ENCODE data around the gene LRP11. TPM values are rescaled to one million over a fixed set of nuclear protein-coding genes. Genes with fewer than 3 reads are reported as not detected.

The LRP11 gene
- total RNA-seq, 1 experiment from 2014 or later, result 14.8 TPM

GRCh38 chr6:149876241-149876933 is 12.2 kb upstream of the LRP11 start:
- Histone ChIP-seq H4K91ac (ENCODE audit: insufficient read length, low read depth, low read length) (no peak overlapping the region), H3K23me2 (ENCODE audit: insufficient read length, low read depth, low read length, poor library complexity, severe bottlenecking) (no peaks in the 10 kb centered on the region), H3K56ac (ENCODE audit: insufficient read length, low read depth, low read length) (no peak overlapping the region), H2BK15ac (ENCODE audit: low read depth, low read length) (no peak overlapping the region), H3K18ac (ENCODE audit: insufficient read length, low read depth, low read length) (no peak overlapping the region), H3K4me1 (ENCODE audit: insufficient read depth, low read length) (no peaks in the 10 kb centered on the region), H3K9me3 (ENCODE audit: control insufficient read depth, low read depth, low read length) (no peaks in the 10 kb centered on the region), H2BK5ac (ENCODE audit: insufficient read length, low read length) (no peak overlapping the region), H3K27me3 (ENCODE audit: insufficient read depth, low read length) (no peaks in the 10 kb centered on the region), H2BK20ac (ENCODE audit: low read depth, low read length, poor library complexity, severe bottlenecking) (no peak overlapping the region), H3K4ac (ENCODE audit: low read depth, low read length) (no peak overlapping the region), H3K27ac (ENCODE audit: insufficient read length, low read depth, low read length) (no peak overlapping the region), H3K4me2 (ENCODE audit: insufficient read depth, insufficient read length, low read length) (no peak overlapping the region), H4K8ac (replicated peaks; ENCODE audit: insufficient read length, low read depth, low read length) (no peak overlapping the region), H2AK5ac (ENCODE audit: insufficient read length, low read length) (no peak overlapping the region), H2BK12ac (ENCODE audit: insufficient read length, low read depth, low read length) (no peak overlapping the region), H3K23ac (ENCODE audit: insufficient read length, low read depth, low read length) (no peak overlapping the region), H3K14ac (ENCODE audit: insufficient read depth, low read length) (no peak overlapping the region), H3K9ac (ENCODE audit: extremely low read depth, insufficient read length, low read length) (no peak overlapping the region), H3K79me1 (ENCODE audit: insufficient read depth, low read depth, low read length, poor library complexity, severe bottlenecking) (no peaks in the 10 kb centered on the region), H2AFZ (ENCODE audit: low read length) (no peak overlapping the region), H4K20me1 (ENCODE audit: control insufficient read depth, insufficient read depth, insufficient read length) (no peaks in the 10 kb centered on the region), H4K5ac (ENCODE audit: insufficient read length, low read depth, low read length) (no peak overlapping the region), H3T11ph (ENCODE audit: low read length) (no peak overlapping the region), H3K79me2 (ENCODE audit: insufficient read depth, low read length) (no peaks in the 10 kb centered on the region), H2BK120ac (ENCODE audit: low read depth, low read length, poor library complexity, severe bottlenecking) (no peak overlapping the region)
- peaks cover 8 to 11% of the 10 kb centered on the region in 2 experiments; a peak in 4 of 5 replicates for H3K9me3 Mint-ChIP-seq
- H3K27ac Mint-ChIP-seq, result no peak overlapping the region
- no peak overlapping the region for H3K4me3 Mint-ChIP-seq
- no peak for DNase-seq
- H3K4me1 Mint-ChIP-seq, result no peaks in the 10 kb centered on the region
- H3K27me3 Mint-ChIP-seq (ENCODE audit: low read depth), result peaks cover 33% of the 10 kb centered on the region
- WGBS (ENCODE audit: extremely low coverage, insufficient read length, low lambda C conversion rate), result no CpG with 5 or more reads among the region's 3 CpGs
- no peak for TF ChIP-seq CTCF (conservative IDR thresholded peaks at IDR 0.05)
- peaks cover 0 to 2% (median 0%) of the 10 kb centered on the region in 3 experiments; a peak in 2 of 7 replicates for H3K36me3 Mint-ChIP-seq (ENCODE audit: insufficient read depth in 1 of 3, low read depth in 3 of 3)

All from H9 (cell line).